ENCODE results near the gene CD34. TPM values are rescaled to one million over a fixed set of nuclear protein-coding genes. Genes with fewer than 3 reads are reported as not detected.

CD34 gene, protein sequence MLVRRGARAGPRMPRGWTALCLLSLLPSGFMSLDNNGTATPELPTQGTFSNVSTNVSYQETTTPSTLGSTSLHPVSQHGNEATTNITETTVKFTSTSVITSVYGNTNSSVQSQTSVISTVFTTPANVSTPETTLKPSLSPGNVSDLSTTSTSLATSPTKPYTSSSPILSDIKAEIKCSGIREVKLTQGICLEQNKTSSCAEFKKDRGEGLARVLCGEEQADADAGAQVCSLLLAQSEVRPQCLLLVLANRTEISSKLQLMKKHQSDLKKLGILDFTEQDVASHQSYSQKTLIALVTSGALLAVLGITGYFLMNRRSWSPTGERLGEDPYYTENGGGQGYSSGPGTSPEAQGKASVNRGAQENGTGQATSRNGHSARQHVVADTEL
- not detected in 5 replicates for total RNA-seq (2022; extraction: Qiagen RNA extraction)

DNA sequence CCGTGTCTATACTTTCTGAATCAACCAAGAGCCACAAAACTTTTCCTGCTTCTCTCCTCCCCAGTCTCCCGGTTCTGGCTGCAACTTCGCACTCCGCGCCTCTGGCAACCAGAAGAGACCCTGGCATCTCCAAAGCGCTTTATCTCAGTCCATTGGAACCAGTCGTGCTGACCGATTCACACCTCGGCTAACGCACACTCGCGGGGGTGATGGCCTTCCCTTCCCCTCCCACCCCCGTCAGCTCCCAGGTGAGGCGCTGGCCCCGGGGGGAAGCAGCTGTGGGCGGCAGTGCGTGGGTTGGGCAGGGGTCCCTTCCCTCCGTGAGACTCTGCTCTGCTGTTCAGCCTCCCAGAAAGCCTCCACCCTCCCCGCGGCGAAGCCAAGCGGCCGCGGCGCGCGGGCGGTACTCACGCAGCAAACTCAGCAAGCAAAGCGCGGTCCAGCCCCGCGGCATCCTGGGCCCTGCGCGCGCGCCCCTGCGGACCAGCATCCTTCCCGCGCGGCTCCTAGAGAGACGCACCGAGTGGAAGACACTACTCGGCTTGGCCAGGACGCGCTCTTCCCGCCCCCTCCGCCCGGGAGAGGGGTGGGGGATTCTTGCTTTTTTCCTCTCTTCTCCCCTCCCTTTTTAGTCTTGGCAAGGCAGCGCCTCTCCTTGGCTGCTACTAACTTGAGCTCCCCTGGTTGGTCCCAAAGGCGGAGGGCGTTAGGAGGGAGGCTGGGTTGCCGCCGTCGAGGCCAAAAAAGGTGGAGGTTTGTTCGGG is at the start of gene CD34:
Gene CD34, minus strand, starts transcription at position 535 of the 764 bp plus-strand sequence. Its CDS starts 45 bp downstream, at position 490.

Other genes with a start within 250 kb of the CD34 start
- gene CD46, start 159.1 kb downstream of the CD34 start, total RNA-seq (2022; extraction: Qiagen RNA extraction), result 92.2 to 125 TPM (median 110 TPM) in 5 replicates